Measurements from ENCODE around the gene CALML3. TPM values are rescaled to one million over a fixed set of nuclear protein-coding genes. Genes with fewer than 3 reads are reported as not detected.

CALML3 gene
- total RNA-seq, 4 donors from 2014 or later: 196 to 799 (median 315) TPM

DNA sequence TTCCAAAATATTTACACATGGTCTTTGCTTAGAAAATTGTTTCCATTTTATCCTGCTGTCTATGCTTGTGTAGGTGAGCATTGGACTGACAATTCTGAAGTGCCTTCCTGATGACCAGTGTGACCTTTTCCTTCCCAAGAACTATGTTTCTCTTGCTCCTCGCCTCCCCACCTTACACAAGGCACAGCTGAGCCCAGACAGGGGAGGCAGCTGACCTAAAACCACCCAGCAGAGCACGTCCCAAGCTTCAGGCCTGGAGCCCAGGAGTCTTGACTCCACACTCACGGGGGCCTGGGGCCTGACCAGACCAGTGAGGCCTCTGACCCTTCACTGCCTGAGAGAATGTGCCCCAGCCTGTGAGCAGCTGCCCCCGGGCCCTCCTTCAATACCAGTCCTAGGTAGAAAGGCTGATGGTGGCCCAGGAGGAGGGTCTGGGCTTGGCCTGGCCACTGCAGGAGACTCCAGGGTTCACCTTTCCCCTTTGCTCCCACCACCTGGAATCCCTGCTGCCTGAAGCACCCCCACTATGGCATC is 32.4 kb upstream of the CALML3 start:
- Histone ChIP-seq H3K27me3 (no peaks in the 10 kb centered on the region), H3K27ac (no peak overlapping the region), H3K4me3 (no peak overlapping the region), H3K9me3 (peaks cover 0 to 9% (median 0%) of the 10 kb centered on the region in 3 donors), H3K4me1 (peaks cover 0 to 33% (median 7%) of the 10 kb centered on the region in 3 donors), H3K36me3 (no peaks in the 10 kb centered on the region)
- DNase-seq: no peak
- TF ChIP-seq CTCF (IDR thresholded peaks at IDR 0.05) (no peak), POLR2A (IDR thresholded peaks at IDR 0.05) (no peak)
- intact Hi-C loops (cut with DNase I): no loop called here
- WGBS, 2 donors: 95 to 100% methylated on average over 1 to 2 of the region's 4 CpGs

DNA sequence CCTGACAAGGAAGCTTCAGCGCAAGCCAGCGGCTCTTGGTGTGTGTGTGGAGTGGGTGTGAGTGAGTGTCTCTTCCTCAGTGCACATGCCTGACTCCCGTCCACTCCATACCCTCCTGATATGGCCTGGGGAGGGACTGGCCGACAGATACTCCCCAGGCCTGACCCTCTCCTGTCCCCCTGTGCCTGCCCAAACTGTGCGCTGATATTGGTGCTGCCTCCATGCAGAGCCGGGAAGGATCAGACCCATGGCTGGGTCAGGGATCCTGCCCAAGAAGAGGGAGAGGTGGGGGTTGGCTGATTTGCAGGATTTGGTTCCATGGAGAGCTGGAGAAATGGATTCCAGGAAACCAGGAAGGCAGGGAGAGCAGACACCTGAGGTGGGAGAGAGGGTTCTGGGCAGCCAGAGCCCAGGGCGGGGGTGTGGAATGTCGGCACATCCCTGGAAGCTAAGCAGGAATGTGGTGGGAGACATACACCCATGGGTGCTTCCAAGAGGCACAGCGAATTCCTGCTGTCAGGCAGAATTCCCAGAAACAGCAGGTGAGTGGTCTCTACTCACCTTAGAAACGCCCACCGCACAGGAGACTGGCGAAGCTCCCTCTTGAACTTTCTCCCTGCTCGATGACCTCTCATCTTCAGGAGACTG is 31.7 kb upstream of the CALML3 start:
- Histone ChIP-seq H3K27me3 (no peaks in the 10 kb centered on the region), H3K4me3 (no peak overlapping the region), H3K36me3 (no peaks in the 10 kb centered on the region), H3K27ac (no peak overlapping the region), H3K9me3 (peaks cover 0 to 9% (median 0%) of the 10 kb centered on the region in 3 donors), H3K4me1 (peaks cover 0 to 27% (median 7%) of the 10 kb centered on the region in 3 donors)
- TF ChIP-seq POLR2A (IDR thresholded peaks at IDR 0.05) (no peak), CTCF (IDR thresholded peaks at IDR 0.05) (no peak)
- 92 to 93% methylated on average over 7 to 9 of the region's 13 CpGs for whole genome bisulfite sequencing, 2 donors
- DNase-seq: no peak
- intact Hi-C loops (cut with DNase I): no loop called here

GRCh38 chr10:5493691-5494090 is 31.1 kb upstream of the CALML3 start:
- WGBS, 2 donors: 54 to 70% methylated on average over 3 of the region's 3 CpGs
- DNase-seq: no peak
- no peak for TF ChIP-seq CTCF (IDR thresholded peaks at IDR 0.05)
- TF ChIP-seq POLR2A (IDR thresholded peaks at IDR 0.05): no peak
- no peaks in the 10 kb centered on the region for H3K36me3 ChIP-seq
- H3K27me3 ChIP-seq: no peaks in the 10 kb centered on the region
- H3K4me3 ChIP-seq: no peak overlapping the region
- H3K9me3 ChIP-seq: peaks cover 0 to 9% (median 0%) of the 10 kb centered on the region in 3 donors
- peaks cover 1 to 29% (median 12%) of the 10 kb centered on the region in 3 donors for H3K4me1 ChIP-seq
- no peak overlapping the region for H3K27ac ChIP-seq
- intact Hi-C loops (cut with DNase I): no loop called here

- peaks cover 0 to 9% (median 0%) of the 10 kb centered on the region in 3 donors for H3K9me3 ChIP-seq
- WGBS, 2 donors: 83 to 88% methylated on average over 5 to 7 of the region's 8 CpGs
- no peaks in the 10 kb centered on the region for H3K27me3 ChIP-seq
- intact Hi-C loops (cut with DNase I): no loop called here
- no peak for DNase-seq
- peaks cover 10 to 29% (median 14%) of the 10 kb centered on the region in 3 donors for H3K4me1 ChIP-seq
- no peak for TF ChIP-seq CTCF (IDR thresholded peaks at IDR 0.05)
- TF ChIP-seq POLR2A (IDR thresholded peaks at IDR 0.05): no peak
- no peak overlapping the region for H3K4me3 ChIP-seq
- no peak overlapping the region for H3K27ac ChIP-seq
- H3K36me3 ChIP-seq: no peaks in the 10 kb centered on the region
Observed at GRCh38 chr10:5494611-5495010, 30.1 kb upstream of the CALML3 start.
